Stimulated activated CD4-positive, alpha-beta T cell treated with anti-CD3 and anti-CD28 coated beads, Interleukin-4, amount 100 ng/mL, for 48 hours (primary cell): ENCODE results near the gene NDOR1.
"Not testable (repeated sequence)": the region's sequence is repeated elsewhere in the genome, so short reads cannot be mapped to it uniquely, and the experiment has no call there.

Source experiments
- DNase-seq, 2 donors: peaks; one replicate each; pipeline ENCODE4 v3.0.0-alpha.2; 2020; ENCODE audit warnings: low read depth in 2 of 2

NDOR1 gene

GRCh38 chr9:137231372-137232039 is 26.0 kb downstream of the NDOR1 start:
- no peak for DNase-seq

GRCh38 chr9:137232101-137232500 is 26.6 kb downstream of the NDOR1 start:
- no peak for DNase-seq

- DNase-seq = no peak
Observed at GRCh38 chr9:137232510-137232909, 27.0 kb downstream of the NDOR1 start.

GRCh38 chr9:137233143-137233980 is 27.9 kb downstream of the NDOR1 start:
- no peak for DNase-seq

GRCh38 chr9:137234055-137234697 is 28.7 kb downstream of the NDOR1 start:
- DNase-seq = no peak

GRCh38 chr9:137234758-137235423 is 29.4 kb downstream of the NDOR1 start:
- no peak for DNase-seq

- no peak for DNase-seq
Observed at GRCh38 chr9:137235424-137236237, 30.1 kb downstream of the NDOR1 start.

- DNase-seq = peak; percentile 89 to 92
Observed at GRCh38 chr9:137236238-137236935, 30.9 kb downstream of the NDOR1 start.

GRCh38 chr9:137236936-137237421 is 31.5 kb downstream of the NDOR1 start:
- DNase-seq = no peak

GRCh38 chr9:137237759-137238726 is 32.5 kb downstream of the NDOR1 start:
- DNase-seq = no peak

GRCh38 chr9:137239541-137240200 is 34.2 kb downstream of the NDOR1 start:
- DNase-seq = not testable (repeated sequence)

- peak; percentile 56 to 68 for DNase-seq
Observed at GRCh38 chr9:137240318-137240840, 34.9 kb downstream of the NDOR1 start.

- peak; percentile 90 to 95 for DNase-seq
Observed at GRCh38 chr9:137240841-137241489, 35.5 kb downstream of the NDOR1 start, which contains the start of gene TUBB4B. TSS of gene TUBB4B (plus strand) at chr9:137241287. CDS start at chr9:137241361, 74 bp downstream.

- peak; percentile 55 to 63 for DNase-seq
Observed at GRCh38 chr9:137241490-137242268, 36.2 kb downstream of the NDOR1 start.

- DNase-seq = no peak
Observed at GRCh38 chr9:137242269-137243203, 37.0 kb downstream of the NDOR1 start.

- DNase-seq = not testable (repeated sequence)
Observed at GRCh38 chr9:137243266-137243625, 37.7 kb downstream of the NDOR1 start.
